Choroid plexus epithelial cell (primary cell): Measurements from ENCODE around the gene SFRP5.

Experiments
- DNase-seq: peaks from one replicate; pipeline ENCODE4 v3.0.0-alpha.2; 2010; ENCODE audit warnings: low read depth
- H3K4me3 ChIP-seq: 2 replicates; pipeline ENCODE4 v1.5.1; 2011; ENCODE audit warnings: low read depth, mild to moderate bottlenecking, control low read depth, low read length, moderate library complexity
- TF ChIP-seq, protein P1 (sequence below): conservative IDR thresholded peaks from 2 replicates; pipeline ENCODE4 v1.5.1; 2011; ENCODE audit warnings: low read depth, mild to moderate bottlenecking, control low read depth, inconsistent platforms, low read length, moderate library complexity

Gene SFRP5

GRCh38 chr10:97718659-97719142, 53.1 kb downstream of the SFRP5 start:
- TF ChIP-seq, protein P1, sequence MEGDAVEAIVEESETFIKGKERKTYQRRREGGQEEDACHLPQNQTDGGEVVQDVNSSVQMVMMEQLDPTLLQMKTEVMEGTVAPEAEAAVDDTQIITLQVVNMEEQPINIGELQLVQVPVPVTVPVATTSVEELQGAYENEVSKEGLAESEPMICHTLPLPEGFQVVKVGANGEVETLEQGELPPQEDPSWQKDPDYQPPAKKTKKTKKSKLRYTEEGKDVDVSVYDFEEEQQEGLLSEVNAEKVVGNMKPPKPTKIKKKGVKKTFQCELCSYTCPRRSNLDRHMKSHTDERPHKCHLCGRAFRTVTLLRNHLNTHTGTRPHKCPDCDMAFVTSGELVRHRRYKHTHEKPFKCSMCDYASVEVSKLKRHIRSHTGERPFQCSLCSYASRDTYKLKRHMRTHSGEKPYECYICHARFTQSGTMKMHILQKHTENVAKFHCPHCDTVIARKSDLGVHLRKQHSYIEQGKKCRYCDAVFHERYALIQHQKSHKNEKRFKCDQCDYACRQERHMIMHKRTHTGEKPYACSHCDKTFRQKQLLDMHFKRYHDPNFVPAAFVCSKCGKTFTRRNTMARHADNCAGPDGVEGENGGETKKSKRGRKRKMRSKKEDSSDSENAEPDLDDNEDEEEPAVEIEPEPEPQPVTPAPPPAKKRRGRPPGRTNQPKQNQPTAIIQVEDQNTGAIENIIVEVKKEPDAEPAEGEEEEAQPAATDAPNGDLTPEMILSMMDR: no peak
- H3K4me3 ChIP-seq: no peak overlapping the region
- no peak for DNase-seq

- no peak overlapping the region for H3K4me3 ChIP-seq
- TF ChIP-seq, protein P1: no peak
- DNase-seq: no peak
Observed at GRCh38 chr10:97718178-97718577, 53.6 kb downstream of the SFRP5 start.

DNA sequence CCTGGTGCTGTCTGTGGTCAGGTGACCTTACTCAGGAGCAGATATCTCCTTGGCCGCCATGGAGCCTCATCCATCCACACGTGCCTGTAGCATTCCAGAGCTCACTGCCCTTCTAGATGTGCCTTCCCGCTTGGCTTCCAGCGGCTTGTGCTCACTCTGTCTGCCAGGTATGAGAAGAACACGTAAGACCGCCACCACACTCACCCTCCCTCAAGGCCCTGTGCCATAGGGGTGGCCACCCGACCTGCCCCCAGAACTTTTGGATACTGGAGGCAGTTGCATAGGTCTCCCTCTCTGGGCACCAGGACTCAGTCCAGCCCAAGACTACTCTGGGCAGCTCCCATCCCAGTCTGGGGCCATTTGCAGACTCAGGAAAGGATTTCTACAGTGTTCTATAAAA, 54.2 kb downstream of the SFRP5 start:
- no peak for DNase-seq
- TF ChIP-seq, protein P1: no peak
- no peak overlapping the region for H3K4me3 ChIP-seq
